HG02678 (cell line): ENCODE results near the gene TSHZ3.

Experiments
- ATAC-seq: cut with Tn5 transposase; IDR thresholded peaks from one replicate; pipeline ENCODE4 v1.9.1; 2021; ENCODE audit warnings: mild to moderate bottlenecking, moderate library complexity; ENCODE audit not compliant: unreplicated experiment

The TSHZ3 gene

DNA sequence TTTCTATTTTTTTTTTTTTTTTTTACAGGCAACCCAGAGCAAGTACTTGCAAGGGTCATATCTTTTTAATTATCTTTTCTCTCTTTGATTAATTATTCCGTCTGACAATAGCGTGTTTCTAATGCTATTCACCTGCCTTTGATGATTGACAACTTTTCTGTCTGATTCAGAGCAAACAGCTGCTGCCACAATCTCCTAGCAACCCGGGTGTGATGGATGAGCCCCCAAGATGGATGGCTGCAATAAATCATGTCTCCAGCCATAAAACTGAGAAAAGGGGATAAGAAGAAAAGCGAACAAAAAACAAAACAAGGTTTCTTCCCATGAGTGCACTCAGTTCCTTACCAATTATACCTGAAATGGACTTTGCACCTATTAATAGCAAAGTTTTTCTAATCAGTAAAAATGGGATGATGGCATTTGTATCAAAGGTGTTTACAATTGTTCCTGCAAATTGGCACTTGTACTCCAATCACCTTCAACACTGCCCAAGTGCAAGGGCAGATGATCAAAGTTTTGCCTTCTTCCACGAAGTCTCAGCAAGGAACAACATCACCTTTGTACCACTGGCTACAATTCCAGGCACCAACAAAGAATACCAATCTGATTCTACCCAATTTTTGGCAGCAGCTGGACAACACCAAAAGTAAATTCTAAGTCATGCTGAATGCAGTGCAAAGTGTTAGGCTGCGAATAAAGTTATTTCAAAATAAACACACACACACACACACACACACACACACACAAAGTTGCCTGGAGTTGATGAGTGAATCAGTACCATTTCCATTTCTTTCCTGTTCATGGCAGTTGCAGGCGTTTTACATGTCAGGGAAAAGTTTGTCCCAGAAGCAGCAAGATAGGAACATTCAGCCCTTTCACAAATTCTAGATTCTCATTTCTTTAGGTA is 12.0 kb downstream of the TSHZ3 start:
- ATAC-seq, result no peak

DNA sequence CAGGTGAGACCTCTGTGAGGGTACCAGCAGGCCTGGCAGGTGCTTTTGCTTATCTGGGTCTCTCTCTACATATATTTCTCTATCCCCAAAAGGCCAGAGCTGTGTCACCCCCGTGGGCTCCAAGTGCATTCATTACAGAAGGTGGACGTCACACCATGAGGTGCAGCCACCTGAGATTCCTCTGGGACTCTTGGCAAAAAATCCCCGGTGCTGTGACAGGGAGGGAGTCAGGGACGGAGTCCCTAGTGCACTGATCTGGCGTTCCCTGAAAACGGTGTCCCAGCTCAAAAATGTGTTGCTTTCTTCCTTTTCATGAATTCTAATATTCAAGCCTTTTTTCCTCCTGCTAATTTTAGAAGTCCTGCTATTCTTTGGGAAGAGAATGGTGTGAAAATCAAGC is 13.5 kb downstream of the TSHZ3 start:
- ATAC-seq, result no peak

GRCh38 chr19:31334849-31335624 is 14.2 kb downstream of the TSHZ3 start:
- no peak for ATAC-seq

DNA sequence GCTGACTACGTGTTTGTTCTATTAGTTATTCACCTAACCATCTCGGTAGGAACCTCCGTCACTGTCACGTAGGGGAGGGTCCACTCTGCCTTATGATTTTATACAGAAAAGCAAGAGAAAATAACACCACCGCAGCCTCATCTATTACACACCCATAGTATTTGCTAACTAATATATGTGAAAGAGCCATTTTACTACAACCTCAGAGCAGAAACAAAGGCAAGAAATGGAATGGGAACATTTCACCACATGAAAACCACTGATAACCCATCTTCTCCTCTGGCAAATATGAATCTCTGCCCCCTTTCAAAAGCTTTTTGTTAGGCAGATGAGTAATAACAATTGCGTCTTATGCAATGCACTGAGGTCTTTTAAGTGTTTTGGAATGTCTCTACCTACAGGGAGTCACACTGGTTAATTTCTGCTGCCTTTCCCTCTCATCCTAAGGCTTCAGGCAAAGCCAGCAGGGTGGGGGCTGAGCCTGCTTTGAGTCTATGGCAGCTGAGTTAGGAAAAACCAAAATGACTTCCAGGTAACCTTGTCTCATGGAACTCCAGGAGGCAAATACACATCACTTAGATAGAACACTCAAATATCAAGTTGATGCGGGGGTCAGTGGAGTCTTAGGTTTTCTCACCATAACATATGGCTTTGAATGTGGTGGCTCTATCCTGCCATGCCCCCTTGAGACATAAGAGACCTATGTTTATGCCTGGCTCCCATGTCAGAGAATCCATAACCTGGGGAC is 15.0 kb downstream of the TSHZ3 start:
- no peak for ATAC-seq

GRCh38 chr19:31332096-31332495 is 17.1 kb downstream of the TSHZ3 start:
- ATAC-seq, result no peak

- no peak for ATAC-seq
These were observed 17.7 kb downstream of the TSHZ3 start for GRCh38 chr19:31331536-31331935.

DNA sequence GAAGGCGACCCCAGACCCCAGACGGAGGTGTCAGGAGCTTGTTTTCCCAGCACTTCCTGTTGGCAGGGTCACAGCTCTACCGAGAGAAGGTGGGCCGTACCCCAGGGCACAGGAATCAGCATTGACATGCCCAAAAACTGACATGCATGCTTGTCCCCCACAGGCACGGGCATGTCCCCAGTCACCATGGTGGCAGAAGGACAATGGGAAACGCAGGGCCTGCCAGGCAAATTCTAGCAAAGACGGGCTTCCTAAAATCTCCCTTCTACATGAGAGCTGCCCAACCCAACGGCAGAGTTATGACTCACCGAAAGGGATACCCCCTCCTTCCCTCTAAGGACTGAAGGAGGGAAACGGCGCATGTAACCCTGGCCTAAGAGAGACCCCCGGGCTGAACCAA is 18.5 kb downstream of the TSHZ3 start:
- ATAC-seq, result no peak

DNA sequence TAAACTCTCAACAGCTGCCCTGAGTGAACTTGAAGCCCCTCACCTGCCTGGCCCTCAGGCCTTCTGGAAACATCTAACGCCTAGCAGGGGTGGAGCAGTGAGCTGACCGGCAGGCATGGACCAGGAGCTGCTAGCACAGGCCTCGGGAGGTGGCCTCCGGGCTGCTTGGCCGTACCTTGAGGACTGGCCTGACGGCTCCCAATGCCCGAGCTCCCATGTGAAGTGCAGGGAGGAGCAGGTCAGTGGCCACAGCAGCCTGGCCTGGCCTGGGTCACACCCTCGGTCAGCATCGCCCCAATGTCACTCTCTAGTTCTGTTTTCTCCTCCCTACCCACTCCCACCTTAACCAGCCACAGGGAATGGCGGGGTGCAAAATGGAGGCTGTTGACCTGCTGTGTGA is 19.0 kb downstream of the TSHZ3 start:
- ATAC-seq, result no peak

GRCh38 chr19:31329819-31330218 is 19.4 kb downstream of the TSHZ3 start:
- ATAC-seq, result no peak

GRCh38 chr19:31328238-31328637 is 21.0 kb downstream of the TSHZ3 start:
- no peak for ATAC-seq

- ATAC-seq, result no peak
These were observed 22.8 kb downstream of the TSHZ3 start for GRCh38 chr19:31326329-31327028.

GRCh38 chr19:31325342-31325741 is 23.9 kb downstream of the TSHZ3 start:
- no peak for ATAC-seq

DNA sequence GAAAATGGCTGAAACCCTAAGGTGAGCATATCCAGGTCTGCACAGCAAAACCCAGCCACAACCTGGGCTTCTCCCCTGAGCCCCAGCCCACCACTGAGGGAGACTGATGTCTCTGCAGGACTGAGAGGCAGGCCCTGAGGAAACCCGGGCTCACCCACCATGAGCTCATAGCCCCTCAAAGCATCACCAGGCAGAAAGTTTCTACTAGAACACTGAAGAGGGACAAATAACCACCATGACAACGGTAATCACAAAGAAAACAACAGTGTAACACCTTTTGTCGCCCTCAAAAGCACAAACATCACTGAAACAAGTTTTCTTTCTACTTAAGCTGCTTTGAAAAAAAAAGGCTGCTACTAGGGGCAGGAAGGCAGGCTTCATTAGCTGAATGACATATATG is 29.8 kb downstream of the TSHZ3 start:
- ATAC-seq, result no peak

DNA sequence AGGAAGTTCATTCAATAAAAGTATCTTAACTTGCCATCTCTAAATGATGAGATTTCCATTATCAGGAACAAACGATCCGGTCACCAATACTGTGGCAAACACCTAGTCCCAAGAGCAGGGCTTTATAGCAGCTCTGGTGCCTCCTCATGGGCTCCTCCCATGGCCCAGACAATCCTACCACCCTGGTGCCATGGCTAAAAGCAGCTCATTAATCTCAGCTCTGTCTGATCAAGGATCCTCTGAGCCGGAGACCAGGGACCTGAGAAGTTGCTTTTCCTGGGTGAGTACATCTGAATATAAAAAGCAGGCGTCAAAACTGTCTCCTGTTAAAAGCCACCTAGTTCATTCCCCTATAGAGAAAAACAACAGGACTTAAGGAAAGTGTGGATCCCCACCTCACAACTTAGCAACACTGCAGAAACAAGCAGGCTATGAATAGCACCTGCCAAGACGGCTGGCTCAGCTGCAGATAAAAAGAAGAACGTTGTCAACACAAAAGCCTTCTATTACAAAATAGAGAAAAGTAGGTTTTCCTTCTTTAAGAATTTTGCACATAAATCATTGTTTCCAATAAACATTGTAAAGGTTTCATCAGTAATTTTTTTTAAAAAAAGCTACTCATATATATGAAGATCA is 30.3 kb downstream of the TSHZ3 start:
- no peak for ATAC-seq

DNA sequence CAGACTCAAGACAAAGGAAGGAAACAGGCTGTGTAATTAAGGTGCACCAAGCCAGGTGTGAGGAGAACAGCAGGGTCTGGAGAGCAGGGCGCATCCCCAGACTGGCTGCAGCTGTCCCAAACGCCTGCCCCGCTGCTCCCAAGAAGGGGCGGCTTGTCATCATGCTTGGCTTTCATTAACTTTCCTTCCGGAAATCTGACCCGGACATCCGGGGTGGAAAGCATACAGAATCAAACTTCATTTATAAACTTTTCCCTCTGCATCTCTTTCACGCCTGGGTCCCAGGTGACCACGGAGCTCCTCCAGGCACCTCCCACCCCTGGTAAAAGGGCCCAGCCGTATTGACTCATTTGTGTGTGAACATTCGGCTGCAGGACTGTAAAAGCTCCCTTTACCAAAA is 31.7 kb downstream of the TSHZ3 start:
- ATAC-seq, result no peak

GRCh38 chr19:31317093-31317492 is 32.1 kb downstream of the TSHZ3 start:
- no peak for ATAC-seq

DNA sequence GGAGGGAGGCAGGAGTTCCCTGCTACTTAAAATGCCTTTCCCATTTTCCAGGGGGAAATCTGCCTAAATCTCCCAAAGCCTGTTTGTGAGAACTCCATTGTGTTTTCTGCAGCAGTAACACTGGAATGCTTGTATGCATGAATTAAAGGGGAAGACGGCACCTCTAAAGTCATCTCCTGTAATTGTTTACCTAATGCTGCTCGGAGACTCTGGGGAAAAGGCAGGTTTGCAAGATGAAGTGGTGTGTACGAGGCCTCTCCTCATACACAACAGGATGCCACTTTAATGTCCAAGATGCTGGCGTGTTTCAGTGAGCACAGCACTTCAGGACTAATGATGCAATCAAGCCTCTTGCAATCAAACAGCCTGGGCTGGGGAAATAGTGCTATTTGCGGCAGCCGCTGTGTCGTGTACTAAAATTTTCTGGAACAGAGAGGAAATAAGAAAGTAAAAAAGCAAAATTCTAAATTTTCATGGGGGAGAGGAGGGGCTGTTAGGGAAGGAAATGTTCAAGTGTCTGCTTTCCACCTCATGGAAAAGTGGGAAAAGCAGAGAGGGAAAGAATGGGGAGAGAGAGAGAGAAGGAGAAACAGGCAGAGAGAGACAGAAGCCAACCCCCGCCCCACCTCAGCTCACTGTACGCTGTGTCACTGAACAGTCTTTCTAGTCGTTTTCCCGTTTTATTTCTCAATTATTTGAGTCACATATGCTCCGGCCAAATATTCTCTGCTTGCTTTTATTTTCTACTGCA is 32.9 kb downstream of the TSHZ3 start:
- ATAC-seq, result no peak

- no peak for ATAC-seq
These were observed 33.6 kb downstream of the TSHZ3 start for GRCh38 chr19:31315652-31316051.

DNA sequence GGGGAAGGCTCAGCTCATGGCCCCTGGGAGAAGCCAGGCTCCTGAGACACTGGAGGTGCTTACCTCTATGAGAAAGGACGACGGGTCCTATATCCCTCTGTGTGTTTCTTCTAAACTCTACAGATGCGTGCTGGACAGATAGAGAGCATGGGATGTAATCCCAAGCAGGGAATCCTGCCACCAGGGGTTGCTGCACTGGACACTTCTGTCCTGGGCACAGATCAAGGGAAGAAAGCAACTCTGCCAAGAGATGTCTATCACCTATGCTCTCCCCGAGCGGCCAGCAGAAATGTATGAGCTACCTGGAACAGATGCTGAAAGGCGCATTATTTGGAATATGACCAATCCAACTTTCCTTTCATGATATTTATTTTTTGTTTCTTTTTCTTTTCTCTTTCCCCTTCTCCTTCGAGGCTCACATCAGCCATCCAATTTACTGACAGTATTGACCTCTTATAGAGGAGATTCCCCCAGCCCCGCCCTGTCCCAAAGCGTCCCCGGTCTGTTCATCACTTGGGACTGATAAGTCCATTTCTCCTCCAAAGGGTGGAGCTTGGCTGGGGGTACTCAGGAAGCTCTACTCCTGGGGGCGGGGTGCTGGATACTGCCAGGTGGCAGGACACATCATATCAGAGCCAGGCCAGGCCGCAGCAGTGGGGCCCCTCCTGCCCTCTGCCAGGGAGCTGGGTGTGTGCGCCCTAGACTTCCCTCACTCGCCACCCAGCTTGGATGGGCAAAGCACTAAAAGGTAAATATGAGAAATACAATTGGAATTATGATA is 34.2 kb downstream of the TSHZ3 start:
- ATAC-seq, result no peak
